NCI-H345 treated with DMSO at 0.1 percent for 48 hours (cell line): ENCODE measurements around the gene CDC7.
"Not testable (repeated sequence)": the region's sequence is repeated elsewhere in the genome, so short reads cannot be mapped to it uniquely, and the experiment has no call there.

Experiments used
- DNase-seq: peaks from one replicate; lab custom pipeline; 2025; ENCODE audit not compliant: unreplicated experiment; lab: John Stamatoyannopoulos, UW

CDC7 gene

GRCh38 chr1:91510754-91511153 lies 10.1 kb downstream of the CDC7 start:
- no peak for DNase-seq

DNA sequence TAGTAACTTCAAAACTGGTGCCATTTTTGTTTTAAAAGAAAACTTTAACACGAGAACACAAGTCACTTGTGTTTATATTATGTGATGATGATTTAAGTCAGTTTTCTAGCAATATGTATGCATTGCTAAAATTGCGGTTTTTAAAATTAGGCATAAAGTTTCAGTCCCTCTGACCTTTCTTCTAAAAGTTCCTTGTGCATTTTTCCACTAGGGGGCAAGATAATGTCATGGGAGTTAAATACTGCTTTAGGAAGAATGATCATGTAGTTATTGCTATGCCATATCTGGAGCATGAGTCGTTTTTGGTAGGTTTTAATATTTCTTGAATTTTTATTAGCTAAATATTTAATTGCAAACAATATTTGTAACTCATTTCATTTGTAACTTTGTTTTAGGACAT lies 10.7 kb downstream of the CDC7 start:
- DNase-seq: peak; percentile 22

- DNase-seq: no peak
Observed at GRCh38 chr1:91513160-91513559, 12.5 kb downstream of the CDC7 start.

DNA sequence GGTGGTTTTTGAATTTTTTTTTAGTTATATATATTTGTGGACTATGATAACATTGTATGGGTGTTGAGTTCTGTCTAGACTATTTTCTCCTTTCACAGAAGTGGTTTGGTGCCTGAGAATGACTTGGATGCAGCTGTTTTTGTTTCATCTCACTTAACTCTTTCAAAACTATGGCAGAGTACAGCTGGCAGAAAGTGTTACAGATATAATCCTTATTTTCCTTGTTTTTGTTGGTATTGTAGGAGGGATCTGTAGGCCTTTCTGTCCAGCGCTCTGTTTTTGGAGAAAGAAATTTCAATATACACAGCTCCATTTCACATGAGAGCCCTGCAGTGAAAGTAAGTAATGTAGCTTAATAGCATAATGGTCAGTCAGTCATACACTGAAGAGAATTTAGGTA lies 13.1 kb downstream of the CDC7 start:
- DNase-seq: no peak

DNA sequence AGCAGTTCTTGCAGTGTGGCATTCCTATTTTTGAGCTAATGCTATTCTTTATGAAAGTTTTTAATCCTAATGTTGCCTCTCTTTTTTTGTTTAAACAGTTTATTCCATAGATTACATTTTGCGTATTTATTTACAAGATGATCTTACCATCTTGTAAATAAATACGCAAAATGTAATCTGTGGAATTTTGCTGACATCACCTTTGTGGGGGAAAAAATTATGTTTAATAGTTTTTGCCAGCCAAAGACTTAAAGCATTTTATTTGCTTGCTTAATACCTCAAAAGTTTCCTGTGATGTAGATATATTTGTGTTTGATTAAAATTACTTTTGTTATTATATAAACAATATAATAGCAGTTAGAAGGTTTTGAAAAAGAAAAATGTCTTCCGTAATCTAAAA lies 15.3 kb downstream of the CDC7 start:
- DNase-seq: no peak

- DNase-seq: not testable (repeated sequence)
Observed at GRCh38 chr1:91516605-91517004, 16.0 kb downstream of the CDC7 start.

DNA sequence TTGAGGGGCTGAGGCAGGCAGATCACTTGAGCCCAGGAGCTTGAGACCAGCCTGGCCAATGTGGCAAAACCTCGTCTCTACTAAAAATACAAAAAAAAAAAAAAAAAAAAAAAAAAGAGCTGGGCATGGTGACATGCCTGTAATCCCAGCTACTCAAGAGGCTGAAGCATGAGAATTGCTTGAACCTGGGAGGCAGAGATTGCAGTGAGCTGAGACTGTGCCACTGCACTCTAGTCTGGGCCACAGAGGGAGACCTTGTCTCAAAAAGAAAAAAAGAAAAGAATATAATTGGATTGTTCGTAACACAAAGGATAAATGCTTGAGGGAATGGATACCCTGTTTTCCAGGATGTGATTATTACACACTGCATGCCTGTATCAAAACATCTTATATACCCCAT lies 18.5 kb downstream of the CDC7 start:
- not testable (repeated sequence) for DNase-seq

DNA sequence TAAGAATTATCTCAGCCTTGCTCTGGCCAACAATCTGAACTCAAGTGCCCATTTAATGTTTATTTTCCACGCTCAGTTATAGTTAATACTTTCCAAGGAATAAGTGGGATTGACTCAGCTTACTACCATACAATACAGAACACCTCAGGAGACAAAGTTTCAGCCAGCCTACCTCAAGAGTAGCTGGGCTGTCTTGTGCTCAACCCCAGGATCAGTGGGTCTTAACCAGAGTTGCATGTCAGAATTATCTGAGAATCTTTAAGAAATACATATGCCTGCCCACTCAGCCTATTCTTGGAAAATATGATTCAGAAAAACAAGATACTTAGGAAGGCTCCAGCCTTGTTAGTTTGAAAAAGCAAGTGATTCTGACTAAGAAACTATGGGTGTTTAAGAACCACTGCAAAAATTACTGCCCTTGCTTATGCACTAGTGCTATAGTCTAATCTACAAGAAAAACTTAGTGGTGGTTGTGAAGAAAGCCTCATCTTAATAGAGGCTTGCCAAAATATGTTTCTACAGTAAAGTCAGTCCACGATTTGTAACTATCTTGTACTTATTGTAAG lies 20.4 kb downstream of the CDC7 start:
- DNase-seq: no peak

DNA sequence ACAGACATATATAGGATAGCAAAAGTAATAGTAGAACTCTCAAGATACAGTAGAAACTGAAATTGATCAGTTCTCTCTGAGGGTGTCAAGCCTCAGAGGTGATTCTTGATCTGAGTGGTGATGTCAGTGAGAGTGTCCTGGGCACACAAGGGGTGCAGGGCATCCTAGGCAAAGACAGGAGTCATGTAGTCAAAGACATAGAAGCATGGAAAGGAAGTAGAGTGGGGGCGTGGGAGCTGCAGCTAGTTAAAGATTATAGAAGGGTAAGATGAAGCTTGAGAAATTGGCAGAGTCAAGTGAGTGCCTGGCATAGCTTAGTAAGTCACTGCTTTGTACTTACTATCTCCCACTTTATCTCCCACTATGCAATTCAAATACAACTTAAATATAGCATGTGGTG lies 22.8 kb downstream of the CDC7 start:
- DNase-seq: no peak

DNA sequence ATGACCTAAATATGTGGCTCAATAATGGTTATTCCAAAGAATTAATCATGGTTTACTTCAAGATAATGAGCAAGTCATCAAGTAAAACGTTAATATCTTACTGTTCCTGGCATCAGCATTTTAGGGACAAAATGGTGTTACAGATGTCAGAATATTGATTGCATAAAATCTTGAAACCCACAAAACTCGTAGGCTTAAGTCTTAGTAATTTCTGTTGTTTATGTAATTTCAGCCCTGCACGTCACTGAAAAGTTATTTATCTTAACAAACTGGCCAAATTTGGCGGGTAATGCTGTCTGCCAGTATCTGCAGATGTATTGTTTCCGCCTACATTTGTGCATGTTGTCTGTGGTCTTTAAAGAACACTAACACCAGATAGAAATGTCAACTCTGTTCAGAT lies 25.8 kb downstream of the CDC7 start:
- DNase-seq: no peak

DNA sequence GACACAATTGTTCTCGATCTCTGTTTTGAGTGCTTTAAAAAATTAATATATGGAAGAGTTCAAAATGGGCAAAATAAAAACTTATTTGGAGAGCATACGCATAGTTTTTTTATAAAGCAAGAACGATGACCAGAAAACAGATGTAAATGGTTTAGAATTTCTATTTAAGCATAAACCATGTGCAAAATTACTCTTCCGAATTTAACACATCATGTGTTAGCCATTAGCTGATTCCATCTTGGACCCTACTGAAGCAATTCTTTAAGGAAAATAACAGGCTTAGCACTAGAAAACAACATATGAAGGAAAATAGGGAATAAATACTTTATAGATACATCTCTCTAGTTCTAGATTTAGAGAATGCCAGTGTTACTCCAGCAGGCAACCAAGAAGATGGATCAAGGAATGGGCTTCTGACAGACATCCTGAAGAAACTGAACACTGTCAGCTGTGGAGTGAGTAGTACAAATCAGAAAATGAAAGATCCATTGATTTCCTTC lies 26.7 kb downstream of the CDC7 start:
- no peak for DNase-seq

GRCh38 chr1:91527781-91528180 lies 27.1 kb downstream of the CDC7 start:
- DNase-seq: no peak

DNA sequence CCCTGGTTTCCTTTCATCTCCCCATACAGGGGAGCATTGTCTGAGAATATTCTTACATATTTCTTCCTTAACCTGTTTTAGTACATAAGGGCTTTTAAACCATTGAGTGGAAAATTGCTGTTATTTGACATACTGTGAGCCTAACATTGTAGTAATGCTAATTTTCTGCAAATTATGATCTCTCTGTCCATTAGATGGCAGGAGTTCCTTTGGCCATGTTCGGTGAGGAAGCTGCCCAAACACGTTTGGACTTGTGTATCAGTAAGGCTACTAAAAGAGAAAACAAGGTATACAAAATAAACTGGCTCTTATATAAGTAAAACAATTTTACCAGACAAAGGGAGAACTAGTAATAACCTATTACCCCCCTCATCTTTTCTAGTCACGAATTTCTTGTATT lies 29.2 kb downstream of the CDC7 start:
- peak; percentile 1 for DNase-seq

DNA sequence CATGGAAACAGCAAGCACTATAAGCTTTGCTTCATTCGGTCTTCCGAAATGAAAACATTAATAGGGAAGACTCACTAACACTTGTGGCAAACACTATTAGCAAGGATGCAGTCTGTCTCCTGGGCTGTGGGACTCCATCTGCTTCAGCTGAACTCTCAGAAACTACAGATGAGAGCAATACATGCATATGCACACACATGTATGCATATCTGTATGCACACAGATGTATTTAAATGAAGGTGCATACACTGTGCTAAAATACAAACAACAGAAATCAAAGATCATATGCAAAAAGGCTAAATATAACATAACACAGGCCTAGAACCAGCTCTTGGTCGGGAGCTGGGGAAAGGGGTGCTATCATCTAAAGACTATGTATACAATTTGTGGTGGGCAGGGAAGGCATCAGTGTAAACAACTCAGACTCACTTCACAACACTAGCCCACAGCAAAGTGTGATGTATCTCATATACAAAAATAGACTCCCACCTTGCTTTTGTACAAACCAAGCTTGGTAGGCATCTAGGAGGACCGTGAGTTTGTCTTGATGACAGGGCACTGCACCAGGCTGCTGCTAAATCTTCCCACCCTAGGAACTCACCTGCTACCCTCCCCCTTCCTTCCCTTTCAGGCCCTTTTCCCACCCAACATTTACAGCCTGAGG lies 32.8 kb downstream of the CDC7 start:
- DNase-seq: no peak

DNA sequence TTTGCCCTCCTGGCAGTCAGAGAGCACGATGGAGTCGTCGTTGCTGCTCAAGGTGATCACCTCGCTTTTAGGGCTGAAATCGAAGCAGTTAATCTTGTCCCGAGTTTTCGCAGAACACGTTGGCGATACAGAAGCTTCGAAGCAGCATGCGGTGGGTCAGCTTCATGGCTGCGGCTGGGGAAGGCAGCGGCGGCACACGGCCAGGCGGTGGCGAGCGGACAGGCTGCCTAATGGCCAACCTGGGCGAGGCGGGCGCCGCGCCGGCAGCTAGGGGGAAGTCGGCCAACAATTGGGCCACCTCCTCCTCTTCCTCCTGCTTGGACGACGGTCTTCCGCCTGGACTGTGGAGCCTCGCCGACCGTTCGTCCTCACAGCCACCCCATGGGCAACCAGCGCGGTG lies 34.8 kb downstream of the CDC7 start:
- DNase-seq: no peak

- no peak for DNase-seq
Observed at GRCh38 chr1:91537281-91537986, 36.8 kb downstream of the CDC7 start.

GRCh38 chr1:91537987-91538304 lies 37.3 kb downstream of the CDC7 start:
- no peak for DNase-seq

DNA sequence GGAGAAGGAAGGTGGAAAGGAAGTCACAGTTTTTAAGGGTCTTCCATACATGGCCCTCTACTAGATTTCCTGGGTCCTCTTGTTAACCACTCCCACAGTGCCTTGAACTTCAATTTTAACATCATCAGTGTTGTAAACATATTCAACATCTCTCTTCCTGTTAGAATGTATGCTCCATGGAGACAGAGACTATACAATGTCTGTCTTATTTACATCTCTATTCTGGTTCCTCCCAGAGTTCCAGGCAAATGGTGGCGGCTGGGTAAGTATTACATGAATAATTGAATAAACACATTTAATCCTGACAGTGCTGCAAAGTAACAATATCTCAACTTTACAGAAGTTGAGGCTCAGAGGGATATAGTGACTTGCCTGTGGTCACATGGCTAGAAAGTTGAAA lies 40.3 kb downstream of the CDC7 start:
- no peak for DNase-seq

- no peak for DNase-seq
Observed at GRCh38 chr1:91541918-91542533, 41.4 kb downstream of the CDC7 start.

DNA sequence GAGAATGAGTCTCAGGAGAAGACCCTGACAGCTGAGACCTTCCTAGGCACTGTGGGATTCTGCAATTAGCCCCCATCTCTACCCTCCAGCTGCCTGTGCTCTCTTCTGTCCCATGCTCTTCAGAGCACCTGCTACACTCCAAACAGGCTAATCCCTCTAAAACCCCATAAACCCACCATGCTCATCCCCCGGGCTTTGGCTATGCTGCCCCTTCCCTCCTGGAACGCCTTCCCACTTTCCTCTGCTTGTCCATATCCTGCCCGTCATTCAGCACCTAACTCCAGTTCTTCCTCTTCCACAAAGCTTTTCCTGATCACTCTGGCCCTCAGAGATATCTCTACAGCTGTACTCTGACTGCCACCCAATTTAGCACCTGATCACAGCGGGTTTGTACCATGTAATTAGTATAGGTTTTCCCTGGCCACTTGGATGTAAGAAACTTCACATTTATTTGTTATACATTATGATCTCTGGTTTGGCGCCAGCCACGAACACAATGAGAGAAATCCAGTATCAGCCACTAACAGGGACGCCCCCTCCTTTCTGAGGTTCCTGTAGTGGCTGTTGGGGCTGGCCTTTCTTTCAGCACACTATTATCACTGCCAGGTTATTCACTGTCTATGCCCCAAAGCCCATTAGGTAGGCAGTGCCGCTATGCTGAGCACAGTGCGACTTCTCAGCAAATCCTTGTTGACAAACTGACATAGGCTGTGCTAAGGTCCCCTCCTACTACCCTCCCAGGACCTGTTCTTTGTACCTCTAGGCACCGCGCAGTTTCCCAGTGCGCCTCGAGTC lies 45.1 kb downstream of the CDC7 start:
- no peak for DNase-seq

GRCh38 chr1:91546301-91546581 lies 45.6 kb downstream of the CDC7 start:
- no peak for DNase-seq

- no peak for DNase-seq
Observed at GRCh38 chr1:91546876-91547275, 46.2 kb downstream of the CDC7 start.
